ENCODE measurements around the gene GYPC. TPM values are rescaled to one million over a fixed set of nuclear protein-coding genes. Genes with fewer than 3 reads are reported as not detected.
"Not testable (repeated sequence)": the region's sequence is repeated elsewhere in the genome, so short reads cannot be mapped to it uniquely, and the experiment has no call there.

The GYPC gene
- polyA plus RNA-seq, 10 donors: 84.8 to 133 (median 107) TPM

DNA sequence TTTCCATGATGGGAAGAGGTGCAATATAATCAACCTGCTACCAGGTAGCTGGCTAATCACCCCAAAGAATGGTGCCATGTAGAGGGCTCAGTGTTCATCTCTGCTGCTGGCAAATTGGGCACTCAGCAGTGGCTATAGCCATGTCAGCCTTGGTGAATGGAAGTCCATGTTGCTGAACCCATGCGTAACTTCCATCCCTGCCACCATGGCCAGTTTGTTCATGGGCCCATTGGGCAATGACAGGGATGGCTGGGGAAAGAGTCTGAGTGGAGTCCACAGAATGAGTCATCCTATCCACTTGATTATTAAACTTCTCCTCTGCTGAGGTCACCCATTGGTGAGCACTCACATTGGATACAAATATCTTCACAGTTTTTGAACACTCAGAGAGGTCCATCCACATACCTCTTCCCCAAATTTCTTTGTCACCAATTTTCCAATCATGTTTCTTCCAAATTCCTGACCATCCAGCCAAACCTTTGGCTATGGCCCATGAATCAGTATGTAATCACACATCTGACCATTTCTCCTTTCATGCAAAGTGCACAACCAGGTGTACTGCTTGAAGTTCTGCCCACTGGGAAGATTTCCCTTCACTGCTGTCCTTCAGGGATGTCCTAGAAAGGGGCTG, 8.1 kb upstream of the GYPC start:
- DNase-seq: not testable (repeated sequence)

- not testable (repeated sequence) for DNase-seq
Observed at GRCh38 chr2:126648345-126648786, 7.6 kb upstream of the GYPC start.

DNA sequence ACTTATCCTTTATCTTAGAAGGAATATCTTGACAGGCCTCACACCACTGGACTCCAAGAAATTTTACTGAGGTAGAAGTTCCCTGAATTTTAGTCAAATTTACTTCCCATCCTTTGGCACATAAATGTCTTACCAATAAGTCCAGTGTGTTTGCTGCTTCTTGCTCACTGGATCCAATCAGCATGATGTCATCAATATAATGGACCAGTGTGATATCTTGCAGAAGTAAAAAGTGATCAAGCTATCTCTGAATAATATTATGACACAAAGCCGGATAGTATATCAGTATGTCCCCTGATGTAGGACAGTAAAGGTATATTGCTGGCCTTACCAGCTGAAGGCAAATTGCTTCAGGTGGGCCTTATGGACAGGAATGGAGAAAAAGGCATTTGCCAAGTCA, 6.9 kb upstream of the GYPC start:
- DNase-seq: no peak

DNA sequence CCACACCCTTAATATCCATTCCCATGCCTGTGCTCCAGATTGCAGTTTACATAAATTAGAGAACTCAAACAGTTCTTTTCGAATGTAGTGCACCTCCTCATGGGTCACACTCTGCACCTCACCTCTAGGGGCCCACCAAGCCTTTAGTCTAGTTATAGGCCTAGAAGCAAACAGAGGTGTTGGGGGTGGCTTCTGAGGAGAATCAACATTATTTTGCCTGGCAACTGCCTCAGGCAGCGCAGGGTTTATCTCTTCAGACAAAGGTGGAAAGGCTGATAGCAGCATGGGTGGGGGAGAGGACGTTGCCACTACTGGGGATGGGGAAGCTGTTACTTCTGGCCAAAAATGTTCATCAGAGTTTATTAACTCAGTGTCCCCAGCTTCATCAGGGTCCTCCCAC, 5.0 kb upstream of the GYPC start:
- DNase-seq: no peak

DNA sequence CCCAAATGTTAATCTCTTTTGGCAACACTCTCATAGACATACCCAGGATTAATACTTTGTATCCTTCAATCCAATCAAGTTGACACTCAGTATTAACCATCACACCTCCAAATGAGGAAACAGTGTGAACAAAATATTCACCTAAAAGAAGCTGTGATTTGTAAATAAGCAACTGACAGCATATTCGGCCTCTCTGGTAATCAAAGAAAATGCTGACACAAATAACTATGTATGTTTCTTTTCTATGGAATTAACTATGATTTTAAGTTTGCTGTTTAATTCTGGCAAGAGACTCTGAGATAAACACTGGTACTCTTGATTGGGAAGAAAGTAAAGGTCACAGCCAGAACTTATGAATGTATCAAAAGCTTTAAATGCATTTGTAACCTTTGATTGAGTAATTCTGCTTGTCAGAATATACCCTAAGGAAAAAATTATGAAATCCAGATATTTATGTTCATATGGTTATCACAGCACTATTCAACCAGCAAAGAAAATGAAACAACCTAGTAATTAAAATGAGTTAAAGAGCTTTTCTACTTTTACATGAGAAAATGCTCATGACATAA, 3.6 kb upstream of the GYPC start:
- no peak for DNase-seq

DNA sequence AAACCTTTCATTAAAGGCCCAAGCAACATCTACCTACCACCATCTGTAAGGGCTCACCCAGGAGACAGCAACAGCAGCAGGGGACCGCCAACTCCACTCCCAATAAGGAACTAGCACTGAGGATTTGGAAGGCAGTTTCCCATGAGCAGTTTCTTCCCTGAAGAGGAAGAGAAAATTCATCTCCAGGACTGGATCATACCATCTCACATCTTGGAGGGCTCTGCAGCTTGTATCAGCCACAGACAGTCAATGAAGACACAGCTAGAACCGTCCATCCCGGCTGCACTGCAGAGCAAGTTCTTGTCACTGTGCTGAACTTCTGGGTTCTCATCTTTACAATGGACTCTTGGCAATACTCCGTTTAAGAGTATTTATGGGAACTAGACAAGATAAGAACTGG, 2.8 kb upstream of the GYPC start:
- DNase-seq: no peak

DNA sequence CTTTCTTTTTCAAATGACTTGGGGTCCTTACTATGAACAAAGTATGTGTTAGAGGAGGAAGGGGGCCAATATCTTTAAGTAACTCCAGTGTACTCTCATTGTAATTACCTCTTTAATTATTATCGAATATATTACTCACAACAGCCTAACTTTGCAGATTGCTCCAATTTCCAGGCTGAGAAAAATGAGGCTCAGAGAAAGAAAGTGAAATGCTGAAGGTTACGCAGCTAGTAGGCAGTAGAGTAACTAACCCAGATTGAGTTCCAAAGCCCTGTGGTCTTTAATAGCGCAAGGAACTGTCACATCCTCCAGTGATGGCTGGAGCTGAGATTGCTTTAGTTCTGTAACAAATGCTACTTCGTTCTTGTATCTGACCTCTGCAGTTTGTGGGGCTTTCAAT, 2.2 kb upstream of the GYPC start:
- no peak for DNase-seq

DNA sequence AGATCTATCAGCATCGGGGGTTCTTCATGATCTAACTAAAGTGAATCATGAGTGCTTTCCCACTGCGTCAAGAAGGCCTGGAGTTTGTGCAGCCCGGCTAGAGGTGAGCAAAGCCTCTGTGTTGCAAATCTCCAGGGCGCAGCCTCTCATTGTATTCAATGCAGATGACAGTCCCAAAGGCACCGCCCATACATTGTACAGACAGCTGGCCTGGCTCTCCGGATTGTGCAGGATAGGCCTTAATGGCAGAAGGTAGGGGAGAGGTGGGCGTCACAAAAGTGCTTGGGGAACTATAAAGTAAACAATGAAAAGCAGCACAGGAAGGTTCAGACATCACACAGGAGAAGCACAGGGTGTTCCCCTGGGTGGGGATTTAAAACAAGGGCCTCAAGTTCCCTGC, 907 bp upstream of the GYPC start:
- DNase-seq: no peak

DNA sequence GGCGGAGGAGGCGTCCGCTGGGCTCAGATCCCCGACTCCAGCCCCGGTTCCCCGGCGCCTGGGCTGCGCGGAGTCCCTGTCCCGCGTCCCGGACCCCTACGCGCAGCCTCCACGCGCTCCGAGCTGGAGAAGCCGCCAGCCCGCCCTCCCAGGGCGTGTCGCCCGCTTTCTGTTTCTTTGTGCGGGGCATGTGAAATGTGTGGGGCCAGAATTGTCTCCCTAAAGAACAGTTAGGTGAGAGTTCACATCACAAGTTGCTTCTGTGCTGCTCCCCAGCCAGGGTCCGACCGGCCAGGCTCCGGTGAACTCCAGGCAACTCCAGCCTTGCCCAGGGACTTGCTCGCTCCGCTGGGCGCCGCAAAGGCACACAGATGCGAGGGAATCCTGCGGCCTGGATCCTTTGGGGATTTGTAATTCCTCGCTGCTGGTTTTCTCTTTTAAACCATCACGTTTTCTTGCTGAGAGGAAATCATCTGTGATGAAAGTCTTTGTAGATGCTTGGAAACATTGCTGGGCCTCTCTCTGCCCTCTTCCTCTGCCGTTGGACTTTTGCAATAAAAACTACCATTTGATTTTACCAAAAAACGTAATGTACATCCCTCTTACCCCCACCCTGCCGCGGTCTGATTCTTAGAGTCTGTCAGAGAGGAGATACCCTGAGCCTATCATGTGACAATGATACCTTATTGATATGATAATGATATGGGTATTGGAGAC, 631 bp downstream of the GYPC start:
- DNase-seq: peak; percentile 38 to 90 (median 67)

DNA sequence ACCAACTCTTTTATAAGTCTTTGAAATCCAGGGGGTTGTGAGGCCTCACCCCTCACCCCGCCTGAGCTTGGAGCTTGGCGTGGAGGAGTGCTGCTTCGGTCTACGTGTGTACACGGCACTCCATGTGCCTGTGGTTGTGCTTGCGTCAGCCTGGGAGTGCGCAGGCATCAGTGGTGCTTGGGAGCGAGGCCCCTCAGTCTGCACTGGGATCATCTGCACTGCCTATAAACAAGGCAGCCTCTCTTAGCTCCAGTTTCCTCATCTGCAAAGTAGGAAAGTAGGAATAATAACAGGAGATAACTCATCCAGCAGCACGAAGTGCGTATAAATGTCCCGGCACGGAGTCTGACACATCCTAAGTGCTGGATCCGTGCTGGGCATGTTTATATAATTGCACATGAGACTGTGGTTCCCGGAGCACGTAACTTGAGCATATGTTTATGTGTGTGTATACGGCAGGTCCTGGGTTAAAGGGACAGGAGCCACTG, 1.2 kb downstream of the GYPC start:
- peak; percentile 59 to 87 (median 80) for DNase-seq

DNA sequence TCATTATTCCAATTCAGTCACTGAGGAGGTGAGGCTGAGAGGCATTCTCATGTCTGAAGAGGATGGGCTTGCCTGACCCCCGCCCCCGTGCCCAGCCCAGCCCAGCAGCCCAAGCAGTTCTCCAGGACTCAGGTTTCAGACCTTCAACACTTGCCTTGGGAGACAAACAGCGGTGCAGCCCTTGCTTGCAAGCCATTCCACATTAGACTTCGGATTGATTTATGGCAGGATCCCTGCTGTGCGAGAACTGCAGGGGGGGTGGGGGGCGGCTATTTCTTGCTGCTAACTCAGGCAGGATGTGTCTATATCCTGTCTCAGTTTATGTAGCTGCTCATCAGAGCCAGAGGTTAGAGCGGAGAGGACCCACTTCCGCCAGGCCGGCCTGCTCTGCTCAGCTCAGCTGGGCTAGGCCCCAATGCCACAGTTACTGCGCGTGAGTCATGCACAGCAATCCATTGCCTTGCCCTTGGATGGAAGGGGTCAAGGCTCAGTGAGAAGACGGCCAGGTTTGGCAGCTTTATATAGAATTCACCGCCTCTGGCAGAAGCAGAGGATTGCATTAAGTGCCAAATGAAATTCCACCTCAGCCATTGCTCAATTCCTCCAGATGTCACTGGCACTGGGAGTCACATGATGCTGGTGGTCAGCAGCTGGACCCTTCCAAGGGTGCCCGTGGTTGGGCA, 1.8 kb downstream of the GYPC start:
- DNase-seq: peak; percentile 74 to 89 (median 86)

DNA sequence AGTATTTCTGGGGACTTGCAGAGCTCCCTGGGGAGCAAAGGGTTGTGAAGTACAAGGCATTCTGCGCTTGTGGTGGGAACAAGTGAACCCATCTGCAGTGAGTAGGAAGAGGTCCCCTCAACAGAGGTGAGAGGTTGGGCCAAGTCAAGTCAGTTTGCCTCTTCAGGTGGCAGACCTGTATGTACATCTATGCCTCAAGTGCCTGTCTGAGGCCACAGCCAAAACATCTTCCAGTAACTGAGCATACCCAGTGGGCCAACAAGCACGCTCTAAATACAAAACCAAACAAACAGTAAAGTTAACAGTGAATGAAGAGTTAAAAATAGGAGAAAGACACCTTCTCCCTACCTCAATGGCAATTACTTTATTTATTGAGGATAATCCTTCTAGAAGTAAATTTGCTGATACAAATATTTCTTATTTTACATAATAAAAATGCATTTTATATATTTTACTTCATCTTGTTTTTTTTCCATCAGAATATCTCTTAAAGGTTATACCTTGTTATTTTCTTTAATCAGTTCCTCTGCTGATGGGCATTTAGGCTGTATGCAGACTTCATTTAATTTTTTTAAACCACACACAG, 2.5 kb downstream of the GYPC start:
- DNase-seq: no peak

GRCh38 chr2:126658905-126659561, 3.1 kb downstream of the GYPC start:
- peak in 2 of 3 donors; percentile 24 to 62 for DNase-seq

- DNase-seq: no peak
Observed at GRCh38 chr2:126659562-126660467, 3.9 kb downstream of the GYPC start.

DNA sequence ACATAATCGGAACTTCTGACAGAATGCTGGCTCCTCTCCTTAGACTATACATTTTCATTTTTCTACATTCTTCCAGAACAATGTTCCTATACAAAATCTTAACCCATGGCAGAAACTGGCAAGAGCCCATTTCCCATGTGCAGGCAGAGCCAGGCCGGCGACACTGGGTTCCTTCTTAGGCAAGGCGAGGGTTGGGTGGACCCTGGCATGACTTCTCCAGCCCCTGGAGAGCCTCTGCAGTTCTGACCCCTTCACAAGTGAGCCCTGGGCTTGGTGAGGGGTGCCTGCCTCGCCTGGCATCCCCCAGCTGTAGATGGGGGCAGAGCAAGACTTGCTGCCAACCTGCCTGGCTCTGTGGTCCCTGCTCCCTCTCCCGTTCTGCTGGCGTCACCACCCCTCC, 5.0 kb downstream of the GYPC start:
- no peak for DNase-seq

- DNase-seq: no peak
Observed at GRCh38 chr2:126661702-126662500, 5.9 kb downstream of the GYPC start.

DNA sequence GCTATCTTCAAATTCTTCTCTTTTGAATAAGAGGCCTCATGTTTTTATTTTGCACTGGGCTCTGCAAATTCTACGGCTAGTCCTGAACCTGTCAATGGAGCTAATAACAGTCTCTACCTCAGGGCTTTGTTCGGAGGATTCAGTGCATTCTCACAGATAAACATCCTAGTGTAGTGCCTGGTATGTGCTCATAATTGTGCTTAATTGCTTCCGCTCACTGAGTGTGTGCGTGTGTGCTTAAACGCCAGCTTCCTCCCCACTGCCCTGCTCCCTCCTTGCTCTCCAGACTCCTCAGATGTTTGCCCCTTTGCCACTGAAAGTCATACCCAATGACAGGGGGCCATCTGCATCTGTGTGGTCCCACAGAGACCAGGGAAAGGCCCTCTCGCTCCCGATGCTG, 6.7 kb downstream of the GYPC start:
- DNase-seq: no peak

- no peak for DNase-seq
Observed at GRCh38 chr2:126663184-126663963, 7.4 kb downstream of the GYPC start.

- DNase-seq: no peak
Observed at GRCh38 chr2:126664234-126664633, 8.3 kb downstream of the GYPC start.

Measured in muscle of back (tissue), 11 donors.